ENCODE measurements around the gene KCNV2.

The KCNV2 gene

GRCh38 chr9:2764353-2764752, 47.0 kb downstream of the KCNV2 start:
- DNase-seq = no peak

- no peak for DNase-seq
Measured at GRCh38 chr9:2765250-2765880, 48.1 kb downstream of the KCNV2 start.

DNA sequence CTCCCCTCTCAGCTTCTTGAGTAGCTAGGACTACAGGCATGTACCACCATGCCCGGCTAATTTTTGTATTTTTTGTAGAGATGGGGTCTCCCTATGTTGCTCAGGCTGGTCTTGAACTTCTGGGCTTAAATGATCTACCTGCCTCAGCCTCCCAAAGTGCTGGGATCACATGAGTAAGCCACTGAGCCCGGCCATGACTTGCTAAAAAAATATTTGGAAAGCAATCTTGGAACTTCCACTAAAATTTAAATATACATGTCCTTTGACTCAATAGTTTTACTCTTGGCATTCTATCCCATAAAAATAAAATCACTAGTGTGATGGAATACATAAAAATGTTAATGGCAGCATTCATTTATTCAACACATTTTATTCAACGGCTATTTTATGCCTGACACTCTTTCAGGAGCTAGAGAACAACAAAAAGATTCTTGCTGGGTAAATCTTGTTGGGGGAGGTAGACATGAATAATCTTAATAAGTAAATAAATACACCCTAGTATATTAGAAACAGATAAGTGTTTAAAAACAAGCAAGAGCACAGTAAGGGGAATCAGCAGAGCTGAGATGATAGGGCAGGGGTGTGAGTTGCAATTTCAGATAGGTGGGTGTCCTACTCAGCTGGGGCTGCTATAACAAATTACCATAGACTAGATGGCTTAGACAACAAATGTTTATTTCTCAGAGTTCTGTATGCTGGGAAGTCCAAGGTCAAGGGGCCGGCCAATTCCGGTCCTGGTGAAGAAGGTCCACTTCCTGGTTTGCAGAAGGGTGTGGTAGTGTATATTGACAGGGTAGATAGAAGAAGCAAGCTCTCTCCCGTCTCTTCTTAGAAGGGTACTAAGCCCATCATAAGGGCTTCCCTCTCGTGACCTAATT, 50.7 kb downstream of the KCNV2 start:
- no peak for DNase-seq

DNA sequence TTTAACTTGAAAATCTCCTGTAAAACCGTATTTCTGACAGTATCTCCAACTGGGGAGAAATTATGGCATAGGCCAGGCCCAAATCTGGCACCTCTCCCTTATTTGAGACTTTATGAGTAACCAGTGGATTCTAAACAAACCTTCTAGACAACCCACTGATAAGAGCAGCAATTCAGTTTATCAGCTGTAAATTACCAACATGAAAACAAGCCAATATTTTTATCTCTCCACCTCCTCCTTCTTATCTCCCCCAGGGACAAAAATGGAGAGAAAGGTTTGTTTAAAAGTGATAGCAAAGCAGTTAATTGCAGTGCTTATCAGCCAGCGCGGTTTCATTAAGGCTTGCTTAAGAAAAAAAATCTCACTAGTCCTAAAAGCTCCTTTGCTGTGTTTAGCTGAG, 53.8 kb downstream of the KCNV2 start:
- no peak for DNase-seq

- DNase-seq = no peak
Measured at GRCh38 chr9:2771661-2772060, 54.4 kb downstream of the KCNV2 start.

- DNase-seq = no peak
Measured at GRCh38 chr9:2777454-2777853, 60.1 kb downstream of the KCNV2 start.

- no peak for DNase-seq
Measured at GRCh38 chr9:2778816-2779215, 61.5 kb downstream of the KCNV2 start.

Measured in COR-L47 (cell line).